Stimulated activated naive CD8-positive, alpha-beta T cell treated with anti-CD3 and anti-CD28 coated beads, Interleukin-15, Interleukin-2, amounts not matched to agents 100 ng/mL and 50 ng/mL, for 24 hours (primary cell): ENCODE data around the gene CFAP45.
A peak's percentile ranks its signal among the peaks of the same experiment; 100 is the strongest.

Experiments
- H3K27ac Mint-ChIP-seq: one replicate; pipeline ENCODE4 v1.8.0; 2021; ENCODE audit warnings: mild to moderate bottlenecking, mixed read lengths
- H3K27me3 Mint-ChIP-seq: one replicate; pipeline ENCODE4 v1.8.0; 2021; ENCODE audit warnings: mixed read lengths
- H3K36me3 Mint-ChIP-seq: one replicate; pipeline ENCODE4 v1.8.0; 2021; ENCODE audit warnings: low read depth, mixed read lengths
- H3K4me1 Mint-ChIP-seq: one replicate; pipeline ENCODE4 v1.8.0; 2021; ENCODE audit warnings: low read depth, mixed read lengths
- H3K4me3 Mint-ChIP-seq: one replicate; pipeline ENCODE4 v1.8.0; 2021; ENCODE audit warnings: mild to moderate bottlenecking, mixed read lengths
- H3K9me3 Mint-ChIP-seq: one replicate; pipeline ENCODE4 v1.8.0; 2021; ENCODE audit warnings: mixed read lengths

Gene CFAP45

GRCh38 chr1:159930216-159930615 lies 30.3 kb upstream of the CFAP45 start:
- H3K27ac Mint-ChIP-seq, result no peak overlapping the region
- no peaks in the 10 kb centered on the region for H3K9me3 Mint-ChIP-seq
- no peak overlapping the region for H3K4me3 Mint-ChIP-seq
- no peaks in the 10 kb centered on the region for H3K27me3 Mint-ChIP-seq
- H3K36me3 Mint-ChIP-seq, result peaks cover under 1% of the 10 kb centered on the region
- peaks cover 14% of the 10 kb centered on the region for H3K4me1 Mint-ChIP-seq

DNA sequence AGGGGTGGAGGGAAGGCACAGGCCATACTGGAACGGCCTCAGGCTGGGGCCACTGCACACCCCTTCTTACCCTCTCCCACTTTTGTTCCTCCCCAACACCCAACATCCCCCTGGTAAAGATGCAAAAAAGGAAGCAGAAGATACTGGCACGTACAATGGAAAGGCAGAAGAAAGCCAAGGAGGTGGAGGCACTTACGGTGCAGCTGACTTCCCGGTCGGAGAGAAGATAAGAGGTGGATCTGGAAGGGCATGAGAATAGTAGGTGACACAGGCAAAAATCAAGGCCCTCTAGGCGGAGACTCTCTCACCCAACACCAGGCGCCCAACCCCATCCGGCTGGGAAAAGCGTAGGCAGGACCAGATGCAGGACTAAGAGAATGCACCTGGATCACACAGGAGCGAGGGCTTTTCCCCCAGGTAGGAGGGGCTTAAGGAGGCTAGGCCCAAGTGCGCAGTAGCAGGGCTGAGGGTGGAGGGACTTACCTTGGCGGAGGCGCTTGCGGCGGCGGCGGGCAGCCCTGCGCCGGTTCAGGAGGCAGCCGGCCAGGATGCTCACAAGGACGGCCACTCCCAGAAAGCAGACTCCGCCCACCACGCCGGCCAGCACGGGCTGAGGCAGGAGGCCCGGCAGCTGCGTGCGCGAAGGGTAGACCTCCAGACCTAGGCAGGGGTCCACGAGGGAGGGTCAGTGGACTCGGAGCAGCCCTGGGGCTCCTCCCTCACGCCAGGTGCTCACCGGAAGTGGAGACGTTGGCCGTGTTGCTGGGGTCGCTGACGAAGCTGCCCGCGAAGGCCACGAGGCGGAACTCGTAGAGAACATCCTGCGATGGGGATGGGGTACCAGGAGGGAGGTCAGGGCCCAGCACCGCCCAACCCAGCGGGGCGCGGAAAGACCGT lies 29.4 kb upstream of the CFAP45 start:
- H3K4me1 Mint-ChIP-seq, result peaks cover 16% of the 10 kb centered on the region
- H3K36me3 Mint-ChIP-seq, result peaks cover 7% of the 10 kb centered on the region
- no peaks in the 10 kb centered on the region for H3K27me3 Mint-ChIP-seq
- no peak overlapping the region for H3K4me3 Mint-ChIP-seq
- no peak overlapping the region for H3K27ac Mint-ChIP-seq
- H3K9me3 Mint-ChIP-seq, result no peaks in the 10 kb centered on the region

DNA sequence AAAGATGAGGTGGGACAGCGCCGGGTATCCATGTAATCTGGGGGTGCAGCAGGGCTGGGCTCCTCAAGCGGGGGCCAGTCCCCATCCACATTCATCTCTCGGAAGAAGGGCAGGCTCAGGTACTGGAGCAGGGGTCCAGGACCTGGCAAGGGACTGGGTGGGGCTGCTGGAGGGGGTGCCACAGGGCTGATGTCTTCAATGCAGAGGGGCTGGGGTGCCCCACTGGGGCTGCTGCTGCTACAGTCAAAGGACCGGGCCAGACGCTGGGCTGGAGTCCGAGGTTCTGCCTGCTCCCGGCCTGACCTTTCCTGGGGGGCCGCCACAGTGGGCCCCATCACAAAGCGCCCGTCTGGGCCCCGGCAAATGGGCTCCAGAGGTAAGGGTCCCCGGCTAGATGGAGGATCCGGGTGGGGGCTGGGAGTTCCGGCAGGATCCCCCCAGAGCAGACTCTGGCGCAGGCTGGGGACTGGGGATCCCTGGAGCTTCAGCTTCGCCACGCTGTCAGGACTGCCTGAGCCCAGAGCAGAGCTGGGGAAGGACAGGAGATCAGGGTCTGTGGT lies 28.6 kb upstream of the CFAP45 start:
- no peaks in the 10 kb centered on the region for H3K27me3 Mint-ChIP-seq

GRCh38 chr1:159927849-159928431 lies 28.0 kb upstream of the CFAP45 start:
- H3K27ac Mint-ChIP-seq, result no peak overlapping the region
- peaks cover 17% of the 10 kb centered on the region for H3K36me3 Mint-ChIP-seq
- H3K4me3 Mint-ChIP-seq, result no peak overlapping the region
- no peaks in the 10 kb centered on the region for H3K9me3 Mint-ChIP-seq
- peaks cover 26% of the 10 kb centered on the region for H3K4me1 Mint-ChIP-seq
- no peaks in the 10 kb centered on the region for H3K27me3 Mint-ChIP-seq

More for the DNA sequence above, 28.6 kb upstream of the CFAP45 start:
- no peaks in the 10 kb centered on the region for H3K9me3 Mint-ChIP-seq
- H3K4me1 Mint-ChIP-seq, result peaks cover 20% of the 10 kb centered on the region
- no peak overlapping the region for H3K27ac Mint-ChIP-seq
- H3K36me3 Mint-ChIP-seq, result peaks cover 12% of the 10 kb centered on the region
- no peak overlapping the region for H3K4me3 Mint-ChIP-seq

GRCh38 chr1:159927211-159927848 lies 27.4 kb upstream of the CFAP45 start:
- no peak overlapping the region for H3K27ac Mint-ChIP-seq
- no peaks in the 10 kb centered on the region for H3K27me3 Mint-ChIP-seq
- H3K4me1 Mint-ChIP-seq, result peaks cover 32% of the 10 kb centered on the region
- H3K36me3 Mint-ChIP-seq, result peaks cover 19% of the 10 kb centered on the region
- no peak overlapping the region for H3K4me3 Mint-ChIP-seq
- no peaks in the 10 kb centered on the region for H3K9me3 Mint-ChIP-seq

DNA sequence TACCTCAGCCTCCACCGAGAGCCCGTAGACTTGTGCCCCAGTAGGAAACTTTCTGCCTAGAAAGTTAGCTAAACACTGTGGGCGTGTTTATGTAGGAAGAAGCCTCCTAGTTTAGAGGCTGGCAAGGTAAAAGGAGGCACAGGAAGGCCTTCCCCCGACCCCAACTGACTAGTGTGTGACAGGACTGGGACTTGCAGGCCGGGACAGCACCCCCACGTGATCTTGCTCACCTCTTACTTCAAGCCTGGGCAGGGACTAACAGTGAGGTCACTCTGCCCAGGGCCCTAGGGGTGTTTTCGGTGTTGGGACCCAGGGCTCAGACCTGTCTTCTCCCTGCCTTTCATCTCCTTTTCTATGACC lies 25.7 kb upstream of the CFAP45 start:
- Mint-ChIP-seq H3K36me3 (peaks cover 34% of the 10 kb centered on the region), H3K9me3 (no peaks in the 10 kb centered on the region), H3K27me3 (no peaks in the 10 kb centered on the region), H3K4me1 (peaks cover 48% of the 10 kb centered on the region), H3K27ac (peak overlapping the region; percentile 99), H3K4me3 (peak overlapping the region; percentile 98)

- H3K36me3 Mint-ChIP-seq, result peaks cover 41% of the 10 kb centered on the region
- H3K4me1 Mint-ChIP-seq, result peaks cover 55% of the 10 kb centered on the region
- H3K27ac Mint-ChIP-seq, result peak within 1 kb of the TSS; percentile 99
- H3K4me3 Mint-ChIP-seq, result peak within 1 kb of the TSS; percentile 98
- H3K9me3 Mint-ChIP-seq, result no peaks in the 10 kb centered on the region
- no peaks in the 10 kb centered on the region for H3K27me3 Mint-ChIP-seq
Measured at GRCh38 chr1:159924791-159925718, 25.1 kb upstream of the CFAP45 start, which contains the start of gene TAGLN2. TAGLN2 (minus strand) TSS chr1:159925507; CDS start chr1:159920509, 4,998 bp downstream.

DNA sequence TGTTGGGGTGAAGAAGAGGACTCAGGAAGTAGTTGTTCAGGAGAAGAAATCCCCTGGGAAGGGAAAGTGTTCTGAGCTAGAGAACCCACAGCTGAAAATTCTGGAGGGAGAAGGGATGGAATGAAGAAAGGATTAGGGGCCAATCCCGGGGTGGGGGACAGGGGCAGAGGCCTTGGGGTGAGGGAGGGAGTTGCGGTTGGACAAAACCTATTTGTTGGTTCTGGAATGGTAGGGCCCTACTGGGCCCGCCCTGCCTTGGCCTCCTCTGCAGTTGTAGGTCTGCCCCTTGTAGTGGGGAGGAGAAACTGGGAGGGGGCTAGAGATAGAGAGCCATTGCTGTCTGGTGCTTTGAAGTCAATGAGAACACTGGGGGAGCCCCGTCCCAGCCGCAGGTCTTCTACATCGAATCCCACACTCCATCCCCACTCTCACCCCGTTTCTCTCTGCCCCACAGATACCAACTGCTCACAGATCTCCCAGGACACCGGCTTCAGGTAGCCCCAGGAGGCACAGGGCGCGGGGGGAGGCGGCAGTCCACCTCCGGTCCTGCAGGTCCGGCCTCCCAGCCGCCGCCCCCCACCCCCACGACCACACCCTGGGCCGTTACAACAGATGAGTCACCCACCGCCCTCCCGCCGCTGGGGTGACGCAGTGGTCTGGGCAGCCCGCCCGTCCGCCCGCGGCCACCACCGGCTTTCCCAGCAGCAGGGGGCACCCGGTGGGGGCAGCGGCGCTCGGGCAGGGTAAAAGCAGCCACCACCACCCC lies 24.2 kb upstream of the CFAP45 start:
- peak overlapping the region; percentile 99 for H3K27ac Mint-ChIP-seq
- peak overlapping the region; percentile 98 for H3K4me3 Mint-ChIP-seq
- H3K36me3 Mint-ChIP-seq, result peaks cover 49% of the 10 kb centered on the region
- H3K4me1 Mint-ChIP-seq, result peaks cover 63% of the 10 kb centered on the region
- no peaks in the 10 kb centered on the region for H3K27me3 Mint-ChIP-seq
- no peaks in the 10 kb centered on the region for H3K9me3 Mint-ChIP-seq

DNA sequence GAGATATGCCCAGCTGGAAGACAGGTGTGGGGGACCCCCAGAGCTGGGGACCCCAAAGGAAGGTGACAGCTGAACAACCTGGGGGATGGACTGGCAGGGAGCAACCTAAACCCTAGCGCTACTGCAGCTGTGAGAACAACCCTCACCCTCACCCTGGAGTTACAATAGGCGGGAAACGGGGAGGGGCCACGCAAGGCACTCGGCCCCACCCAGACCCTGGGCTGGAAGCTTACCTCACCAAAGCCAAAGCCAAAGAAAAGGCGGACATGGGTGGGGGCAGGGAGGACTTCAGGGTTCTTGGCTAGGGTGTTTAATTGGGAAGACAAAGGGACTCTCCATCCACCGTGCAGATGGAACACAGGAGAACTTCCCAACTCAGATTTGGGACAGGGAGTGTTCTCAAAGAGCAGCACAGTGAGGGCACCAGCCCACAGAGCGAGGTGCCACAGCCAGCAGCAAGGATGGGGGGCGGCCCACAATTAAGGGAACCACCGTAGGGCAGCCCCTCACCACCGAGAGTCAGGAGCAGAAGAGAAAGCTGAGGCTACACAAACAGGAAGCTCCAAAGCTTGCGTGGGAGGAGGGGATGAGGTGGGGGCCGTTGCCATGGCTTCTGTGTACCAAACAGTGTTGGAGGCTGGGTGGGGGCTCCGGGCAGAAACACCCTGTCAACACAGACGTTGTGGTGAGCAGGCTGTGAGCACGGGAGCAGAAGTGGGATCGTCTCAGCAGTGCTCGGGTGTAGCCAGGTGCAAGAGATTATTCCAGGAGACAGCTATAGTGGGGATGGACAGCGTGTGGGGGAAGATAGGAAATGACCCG lies 23.4 kb upstream of the CFAP45 start:
- H3K27ac Mint-ChIP-seq, result peak overlapping the region; percentile 99
- H3K36me3 Mint-ChIP-seq, result peaks cover 55% of the 10 kb centered on the region
- no peaks in the 10 kb centered on the region for H3K27me3 Mint-ChIP-seq
- H3K4me1 Mint-ChIP-seq, result peaks cover 70% of the 10 kb centered on the region
- H3K9me3 Mint-ChIP-seq, result no peaks in the 10 kb centered on the region
- peak overlapping the region; percentile 98 for H3K4me3 Mint-ChIP-seq

- H3K27me3 Mint-ChIP-seq, result no peaks in the 10 kb centered on the region
- H3K36me3 Mint-ChIP-seq, result peaks cover 63% of the 10 kb centered on the region
- peak overlapping the region; percentile 99 for H3K27ac Mint-ChIP-seq
Measured at GRCh38 chr1:159922511-159923202, 22.7 kb upstream of the CFAP45 start.

GRCh38 chr1:159921700-159922504 lies 21.9 kb upstream of the CFAP45 start:
- H3K27ac Mint-ChIP-seq, result peak overlapping the region; percentile 71
- H3K36me3 Mint-ChIP-seq, result peaks cover 67% of the 10 kb centered on the region
- no peaks in the 10 kb centered on the region for H3K9me3 Mint-ChIP-seq
- peaks cover 82% of the 10 kb centered on the region for H3K4me1 Mint-ChIP-seq
- no peaks in the 10 kb centered on the region for H3K27me3 Mint-ChIP-seq
- peak overlapping the region; percentile 98 for H3K4me3 Mint-ChIP-seq

More at GRCh38 chr1:159922511-159923202, 22.7 kb upstream of the CFAP45 start:
- Mint-ChIP-seq H3K9me3 (no peaks in the 10 kb centered on the region), H3K4me1 (peaks cover 78% of the 10 kb centered on the region), H3K4me3 (peak overlapping the region; percentile 98)

DNA sequence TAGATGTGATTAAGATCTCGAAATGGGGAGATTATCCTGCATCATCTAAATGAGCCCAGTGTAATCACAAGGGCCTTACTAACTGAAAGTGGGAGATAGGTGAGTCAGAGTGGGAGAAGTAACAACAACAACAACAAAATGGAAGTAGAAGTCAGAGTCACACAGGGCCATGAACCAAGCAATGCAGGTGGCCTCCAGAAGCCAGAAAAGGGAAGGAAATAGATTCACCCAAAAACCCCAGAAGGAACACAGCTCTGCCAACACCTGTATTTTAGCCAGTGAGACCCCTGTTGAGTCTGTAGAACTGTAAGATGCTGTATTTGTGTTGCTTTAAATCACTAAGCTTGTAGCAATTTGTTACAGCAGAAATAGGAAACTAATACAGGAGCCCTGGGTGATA lies 21.3 kb upstream of the CFAP45 start:
- Mint-ChIP-seq H3K27ac (peak overlapping the region; percentile 71), H3K36me3 (peaks cover 73% of the 10 kb centered on the region), H3K4me3 (peak overlapping the region; percentile 98), H3K9me3 (no peaks in the 10 kb centered on the region), H3K4me1 (peaks cover 78% of the 10 kb centered on the region), H3K27me3 (no peaks in the 10 kb centered on the region)
